Measurements from ENCODE around the gene ALPK1. TPM values are rescaled to one million over a fixed set of nuclear protein-coding genes. Genes with fewer than 3 reads are reported as not detected.
"Not testable (repeated sequence)": the region's sequence is repeated elsewhere in the genome, so short reads cannot be mapped to it uniquely, and the experiment has no call there.

ALPK1 gene
- total RNA-seq, 1 donor from 2014 or later = 18.2 TPM

- no peak for DNase-seq
Measured at GRCh38 chr4:112379306-112379705, 82.1 kb downstream of the ALPK1 start.

- DNase-seq = no peak
Measured at GRCh38 chr4:112381996-112382692, 85.0 kb downstream of the ALPK1 start.

- DNase-seq = no peak
Measured at GRCh38 chr4:112386071-112386470, 88.9 kb downstream of the ALPK1 start.

GRCh38 chr4:112402098-112402497 lies 104.9 kb downstream of the ALPK1 start:
- DNase-seq = peak; percentile 55

- peak; percentile 4 for DNase-seq
Measured at GRCh38 chr4:112403101-112403945, 106.2 kb downstream of the ALPK1 start.

GRCh38 chr4:112410364-112410763 lies 113.2 kb downstream of the ALPK1 start:
- no peak for DNase-seq

- DNase-seq = no peak
Measured at GRCh38 chr4:112410804-112411203, 113.6 kb downstream of the ALPK1 start.

- DNase-seq = no peak
Measured at GRCh38 chr4:112411781-112412550, 114.8 kb downstream of the ALPK1 start.

- no peak for DNase-seq
Measured at GRCh38 chr4:112416464-112416863, 119.3 kb downstream of the ALPK1 start.

GRCh38 chr4:112418092-112418491 lies 120.9 kb downstream of the ALPK1 start:
- no peak for DNase-seq

GRCh38 chr4:112421911-112422310 lies 124.7 kb downstream of the ALPK1 start:
- DNase-seq = no peak

GRCh38 chr4:112422644-112423043 lies 125.5 kb downstream of the ALPK1 start:
- DNase-seq = no peak

GRCh38 chr4:112423591-112423990 lies 126.4 kb downstream of the ALPK1 start:
- no peak for DNase-seq

GRCh38 chr4:112425823-112426222 lies 128.7 kb downstream of the ALPK1 start:
- no peak for DNase-seq

- DNase-seq = no peak
Measured at GRCh38 chr4:112426416-112426815, 129.2 kb downstream of the ALPK1 start.

GRCh38 chr4:112431158-112431557 lies 134.0 kb downstream of the ALPK1 start:
- no peak for DNase-seq

GRCh38 chr4:112436987-112437386 lies 139.8 kb downstream of the ALPK1 start:
- DNase-seq = no peak

- not testable (repeated sequence) for DNase-seq
Measured at GRCh38 chr4:112442226-112442625, 145.1 kb downstream of the ALPK1 start.

GRCh38 chr4:112448306-112449132 lies 151.3 kb downstream of the ALPK1 start:
- no peak for DNase-seq

GRCh38 chr4:112449708-112450107 lies 152.5 kb downstream of the ALPK1 start:
- no peak for DNase-seq

- no peak for DNase-seq
Measured at GRCh38 chr4:112451104-112451503, 153.9 kb downstream of the ALPK1 start.

GRCh38 chr4:112451831-112452230 lies 154.7 kb downstream of the ALPK1 start:
- no peak for DNase-seq
